ENCODE data around the gene BEAN1.

BEAN1 gene

GRCh38 chr16:66427036-66427860 is at the start of gene BEAN1:
Gene BEAN1, plus strand, starts transcription at chr16:66427295. Its CDS starts 10,382 bp downstream, at chr16:66437677.
- FAIRE-seq: no peak

- no peak for FAIRE-seq
These were observed 49.8 kb upstream of the BEAN1 start for GRCh38 chr16:66377324-66377723.

GRCh38 chr16:66378741-66379570 is 48.1 kb upstream of the BEAN1 start:
- no peak for FAIRE-seq

GRCh38 chr16:66379571-66379941 is 47.5 kb upstream of the BEAN1 start:
- no peak for FAIRE-seq

GRCh38 chr16:66380421-66380820 is 46.7 kb upstream of the BEAN1 start:
- no peak for FAIRE-seq

- no peak for FAIRE-seq
These were observed 45.4 kb upstream of the BEAN1 start for GRCh38 chr16:66381585-66382170.

- FAIRE-seq: no peak
These were observed 44.7 kb upstream of the BEAN1 start for GRCh38 chr16:66382171-66382965.

- no peak for FAIRE-seq
These were observed 44.2 kb upstream of the BEAN1 start for GRCh38 chr16:66382966-66383299.

GRCh38 chr16:66383551-66383950 is 43.5 kb upstream of the BEAN1 start:
- FAIRE-seq: no peak

GRCh38 chr16:66385415-66385814 is 41.7 kb upstream of the BEAN1 start:
- FAIRE-seq: no peak

GRCh38 chr16:66386629-66387622 is 40.2 kb upstream of the BEAN1 start:
- no peak for FAIRE-seq

- no peak for FAIRE-seq
These were observed 39.2 kb upstream of the BEAN1 start for GRCh38 chr16:66387817-66388332.

GRCh38 chr16:66388350-66389139 is 38.5 kb upstream of the BEAN1 start:
- no peak for FAIRE-seq

- FAIRE-seq: no peak
These were observed 37.6 kb upstream of the BEAN1 start for GRCh38 chr16:66389256-66390176.

GRCh38 chr16:66390346-66391108 is 36.6 kb upstream of the BEAN1 start:
- no peak for FAIRE-seq

- no peak for FAIRE-seq
These were observed 35.1 kb upstream of the BEAN1 start for GRCh38 chr16:66391726-66392670.

GRCh38 chr16:66395806-66396555 is 31.1 kb upstream of the BEAN1 start:
- no peak for FAIRE-seq
